ENCODE results near the gene MEGF11. TPM values are rescaled to one million over a fixed set of nuclear protein-coding genes. Genes with fewer than 3 reads are reported as not detected.
A peak's percentile ranks its signal among the peaks of the same experiment; 100 is the strongest.

MEGF11 gene
- total RNA-seq, 1 experiment from 2014 or later = not detected

GRCh38 chr15:65968511-65968910 lies 285.0 kb downstream of the MEGF11 start:
- DNase-seq = no peak
- no peaks in the 10 kb centered on the region for H4K20me1 ChIP-seq (ENCODE audit: insufficient read depth, low read depth, low read length)
- no peak overlapping the region for H3K9ac ChIP-seq (ENCODE audit: low read length)
- H3K4me2 ChIP-seq (ENCODE audit: low read depth, low read length, poor library complexity, severe bottlenecking) = no peak overlapping the region
- H3K4me3 ChIP-seq (ENCODE audit: low read length) = no peak overlapping the region
- no peaks in the 10 kb centered on the region for H3K9me3 ChIP-seq (ENCODE audit: low read length)
- no peaks in the 10 kb centered on the region for H3K9me2 ChIP-seq (replicated peaks; ENCODE audit: insufficient read depth, low read length)
- H3K27ac ChIP-seq (ENCODE audit: low read length) = no peak overlapping the region
- no peaks in the 10 kb centered on the region for H3K79me2 ChIP-seq (ENCODE audit: low read length)
- no peaks in the 10 kb centered on the region for H3K36me3 ChIP-seq (ENCODE audit: insufficient read depth, low read length)
- H3K4me1 ChIP-seq (ENCODE audit: low read length) = 0 out of 2 replicates have a peak, but pooled peaks cover 4% of the 10 kb centered on the region
- H2AFZ ChIP-seq (ENCODE audit: low read length) = no peak overlapping the region
- no peaks in the 10 kb centered on the region for H3K27me3 ChIP-seq (ENCODE audit: low read length)

DNA sequence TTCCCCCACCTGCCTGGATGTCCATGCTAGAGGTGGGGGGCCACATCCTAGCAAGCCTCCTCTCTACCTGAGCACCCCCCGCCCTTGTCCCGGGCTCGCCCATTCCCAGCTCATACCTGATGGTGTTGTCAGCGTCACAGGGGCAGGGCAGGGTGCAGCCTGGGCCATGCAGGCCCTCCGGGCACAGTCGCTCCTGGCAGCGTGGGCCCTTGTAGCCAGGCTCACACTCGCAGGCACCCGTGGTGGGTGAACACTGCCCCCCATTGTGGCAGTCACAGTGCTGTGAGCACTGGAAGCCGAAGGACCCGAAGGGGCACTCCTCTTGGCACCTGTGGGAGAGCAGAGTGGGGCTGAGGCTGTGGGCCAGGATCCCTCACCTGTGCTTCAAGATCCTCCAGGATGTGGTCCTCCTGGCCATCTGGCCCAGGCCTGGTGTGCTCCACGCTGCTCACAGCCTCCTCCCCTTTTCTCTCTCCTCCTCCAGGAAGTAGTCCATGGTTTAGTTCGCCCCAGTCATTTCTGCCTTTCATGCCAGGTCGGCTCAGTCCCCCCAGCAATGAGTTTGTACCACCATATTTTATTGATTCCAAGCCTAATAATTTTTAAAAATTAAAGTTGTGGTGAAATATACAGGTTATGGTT lies 288.6 kb downstream of the MEGF11 start:
- Histone ChIP-seq H4K20me1 (ENCODE audit: insufficient read depth, low read depth, low read length) (no peaks in the 10 kb centered on the region), H3K36me3 (ENCODE audit: insufficient read depth, low read length) (no peaks in the 10 kb centered on the region), H3K4me2 (ENCODE audit: low read depth, low read length, poor library complexity, severe bottlenecking) (no peak overlapping the region), H3K9me3 (ENCODE audit: low read length) (no peaks in the 10 kb centered on the region), H3K4me3 (ENCODE audit: low read length) (no peak overlapping the region), H3K27ac (ENCODE audit: low read length) (no peak overlapping the region), H3K4me1 (ENCODE audit: low read length) (0 out of 2 replicates have a peak, but pooled peaks cover 4% of the 10 kb centered on the region), H3K9me2 (replicated peaks; ENCODE audit: insufficient read depth, low read length) (no peaks in the 10 kb centered on the region), H2AFZ (ENCODE audit: low read length) (no peak overlapping the region), H3K79me2 (ENCODE audit: low read length) (no peaks in the 10 kb centered on the region), H3K9ac (ENCODE audit: low read length) (no peak overlapping the region), H3K27me3 (ENCODE audit: low read length) (no peaks in the 10 kb centered on the region)
- DNase-seq = no peak

GRCh38 chr15:65963911-65964482 lies 289.6 kb downstream of the MEGF11 start:
- DNase-seq = no peak
- no peaks in the 10 kb centered on the region for H3K36me3 ChIP-seq (ENCODE audit: insufficient read depth, low read length)
- no peak overlapping the region for H3K27ac ChIP-seq (ENCODE audit: low read length)
- H3K4me3 ChIP-seq (ENCODE audit: low read length) = no peak overlapping the region
- H3K9me3 ChIP-seq (ENCODE audit: low read length) = no peaks in the 10 kb centered on the region
- H4K20me1 ChIP-seq (ENCODE audit: insufficient read depth, low read depth, low read length) = no peaks in the 10 kb centered on the region
- no peak overlapping the region for H3K9ac ChIP-seq (ENCODE audit: low read length)
- no peaks in the 10 kb centered on the region for H3K79me2 ChIP-seq (ENCODE audit: low read length)
- H3K27me3 ChIP-seq (ENCODE audit: low read length) = no peaks in the 10 kb centered on the region
- no peaks in the 10 kb centered on the region for H3K9me2 ChIP-seq (replicated peaks; ENCODE audit: insufficient read depth, low read length)
- no peak overlapping the region for H2AFZ ChIP-seq (ENCODE audit: low read length)
- H3K4me1 ChIP-seq (ENCODE audit: low read length) = 0 out of 2 replicates have a peak, but pooled peaks cover 4% of the 10 kb centered on the region
- no peak overlapping the region for H3K4me2 ChIP-seq (ENCODE audit: low read depth, low read length, poor library complexity, severe bottlenecking)

GRCh38 chr15:65963358-65963757 lies 290.2 kb downstream of the MEGF11 start:
- no peak overlapping the region for H3K4me2 ChIP-seq (ENCODE audit: low read depth, low read length, poor library complexity, severe bottlenecking)
- no peak overlapping the region for H3K27ac ChIP-seq (ENCODE audit: low read length)
- H3K36me3 ChIP-seq (ENCODE audit: insufficient read depth, low read length) = no peaks in the 10 kb centered on the region
- H3K9ac ChIP-seq (ENCODE audit: low read length) = no peak overlapping the region
- H2AFZ ChIP-seq (ENCODE audit: low read length) = no peak overlapping the region
- H3K4me1 ChIP-seq (ENCODE audit: low read length) = 0 out of 2 replicates have a peak, but pooled peaks cover 4% of the 10 kb centered on the region
- no peak for DNase-seq
- no peaks in the 10 kb centered on the region for H4K20me1 ChIP-seq (ENCODE audit: insufficient read depth, low read depth, low read length)
- no peaks in the 10 kb centered on the region for H3K9me3 ChIP-seq (ENCODE audit: low read length)
- H3K9me2 ChIP-seq (replicated peaks; ENCODE audit: insufficient read depth, low read length) = no peaks in the 10 kb centered on the region
- no peaks in the 10 kb centered on the region for H3K79me2 ChIP-seq (ENCODE audit: low read length)
- no peak overlapping the region for H3K4me3 ChIP-seq (ENCODE audit: low read length)
- H3K27me3 ChIP-seq (ENCODE audit: low read length) = no peaks in the 10 kb centered on the region

- no peak for DNase-seq
- H2AFZ ChIP-seq (ENCODE audit: low read length) = no peak overlapping the region
- H3K27me3 ChIP-seq (ENCODE audit: low read length) = no peaks in the 10 kb centered on the region
- H3K36me3 ChIP-seq (ENCODE audit: insufficient read depth, low read length) = no peaks in the 10 kb centered on the region
- no peak overlapping the region for H3K4me3 ChIP-seq (ENCODE audit: low read length)
- H3K79me2 ChIP-seq (ENCODE audit: low read length) = no peaks in the 10 kb centered on the region
- no peaks in the 10 kb centered on the region for H3K9me2 ChIP-seq (replicated peaks; ENCODE audit: insufficient read depth, low read length)
- 0 out of 2 replicates have a peak, but pooled peaks cover 4% of the 10 kb centered on the region for H3K4me1 ChIP-seq (ENCODE audit: low read length)
- no peak overlapping the region for H3K4me2 ChIP-seq (ENCODE audit: low read depth, low read length, poor library complexity, severe bottlenecking)
- H4K20me1 ChIP-seq (ENCODE audit: insufficient read depth, low read depth, low read length) = no peaks in the 10 kb centered on the region
- no peaks in the 10 kb centered on the region for H3K9me3 ChIP-seq (ENCODE audit: low read length)
- no peak overlapping the region for H3K27ac ChIP-seq (ENCODE audit: low read length)
- no peak overlapping the region for H3K9ac ChIP-seq (ENCODE audit: low read length)
These were observed 291.4 kb downstream of the MEGF11 start for GRCh38 chr15:65962187-65962586.

DNA sequence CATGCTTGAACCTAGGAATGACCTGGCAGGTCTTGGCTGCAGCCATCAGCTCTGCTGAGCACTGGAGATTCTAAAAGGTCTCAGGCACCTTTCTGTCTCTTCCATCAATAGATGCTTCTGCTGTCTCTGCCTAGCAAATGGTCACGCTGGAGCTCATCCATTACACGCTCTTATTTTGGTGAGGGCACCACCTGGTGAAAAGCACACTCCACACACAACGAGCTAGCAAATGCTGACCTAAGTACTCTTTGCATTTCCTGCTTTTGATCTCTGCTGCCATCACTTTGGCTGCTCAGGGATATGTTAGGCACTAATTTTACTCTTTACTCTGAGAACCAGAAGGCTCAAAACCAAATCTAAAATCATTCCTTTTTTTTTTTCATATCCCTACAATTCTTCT lies 293.0 kb downstream of the MEGF11 start:
- Histone ChIP-seq H3K79me2 (ENCODE audit: low read length) (no peaks in the 10 kb centered on the region), H3K4me2 (ENCODE audit: low read depth, low read length, poor library complexity, severe bottlenecking) (no peak overlapping the region), H3K27me3 (ENCODE audit: low read length) (no peaks in the 10 kb centered on the region), H3K9me3 (ENCODE audit: low read length) (no peaks in the 10 kb centered on the region), H3K4me3 (ENCODE audit: low read length) (no peak overlapping the region), H4K20me1 (ENCODE audit: insufficient read depth, low read depth, low read length) (no peaks in the 10 kb centered on the region), H3K4me1 (ENCODE audit: low read length) (0 out of 2 replicates have a peak, but pooled peaks cover 4% of the 10 kb centered on the region), H3K9ac (ENCODE audit: low read length) (no peak overlapping the region), H3K9me2 (replicated peaks; ENCODE audit: insufficient read depth, low read length) (no peaks in the 10 kb centered on the region), H3K36me3 (ENCODE audit: insufficient read depth, low read length) (no peaks in the 10 kb centered on the region), H3K27ac (ENCODE audit: low read length) (no peak overlapping the region), H2AFZ (ENCODE audit: low read length) (no peak overlapping the region)
- peak; percentile 49 for DNase-seq

DNA sequence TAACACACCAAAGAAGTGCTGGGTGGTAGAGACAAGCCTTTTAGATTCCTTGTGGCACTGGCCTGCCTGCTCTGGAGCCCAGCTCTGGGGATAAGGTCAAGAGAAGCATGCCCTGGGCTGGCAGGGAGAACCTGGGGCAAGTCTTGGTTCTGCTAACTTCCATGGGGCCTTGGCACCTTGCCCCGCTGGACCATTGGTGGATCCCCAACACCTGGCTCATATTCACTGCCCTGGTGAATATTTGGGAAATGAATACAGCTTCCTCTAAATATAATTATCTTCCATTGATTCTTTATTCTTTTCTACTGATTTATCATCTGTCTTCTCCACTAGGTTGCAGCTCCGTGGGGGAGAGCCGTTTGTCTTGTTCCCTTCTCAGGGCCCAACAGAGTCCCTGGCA lies 294.7 kb downstream of the MEGF11 start:
- no peaks in the 10 kb centered on the region for H3K9me3 ChIP-seq (ENCODE audit: low read length)
- no peak overlapping the region for H3K4me3 ChIP-seq (ENCODE audit: low read length)
- no peaks in the 10 kb centered on the region for H3K36me3 ChIP-seq (ENCODE audit: insufficient read depth, low read length)
- no peaks in the 10 kb centered on the region for H3K9me2 ChIP-seq (replicated peaks; ENCODE audit: insufficient read depth, low read length)
- no peak for DNase-seq
- peaks cover 3% of the 10 kb centered on the region; the same call in 1 of the 2 replicates for H3K4me1 ChIP-seq (ENCODE audit: low read length)
- no peak overlapping the region for H3K9ac ChIP-seq (ENCODE audit: low read length)
- no peak overlapping the region for H2AFZ ChIP-seq (ENCODE audit: low read length)
- H3K27me3 ChIP-seq (ENCODE audit: low read length) = no peaks in the 10 kb centered on the region
- no peak overlapping the region for H3K27ac ChIP-seq (ENCODE audit: low read length)
- H4K20me1 ChIP-seq (ENCODE audit: insufficient read depth, low read depth, low read length) = no peaks in the 10 kb centered on the region
- H3K4me2 ChIP-seq (ENCODE audit: low read depth, low read length, poor library complexity, severe bottlenecking) = no peak overlapping the region
- H3K79me2 ChIP-seq (ENCODE audit: low read length) = no peaks in the 10 kb centered on the region

DNA sequence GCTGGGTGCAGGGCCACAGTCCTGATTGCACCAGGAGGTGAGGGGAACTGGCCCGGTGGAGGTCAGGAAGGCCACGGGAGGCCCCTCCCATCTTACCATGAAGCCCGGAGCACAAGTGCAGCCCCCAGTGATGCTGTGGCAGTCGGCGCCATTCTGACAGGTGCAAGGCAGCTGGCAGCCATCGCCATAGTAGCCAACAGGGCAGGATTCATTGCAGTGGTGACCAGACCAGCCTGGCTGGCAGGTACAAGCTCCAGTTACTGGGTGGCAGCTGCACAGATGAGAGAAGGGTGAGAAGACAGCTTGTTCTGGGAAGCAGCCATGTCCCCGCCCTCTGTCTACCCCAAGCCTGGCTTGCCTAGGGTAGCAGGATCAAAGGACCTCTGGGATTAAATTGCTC lies 296.1 kb downstream of the MEGF11 start:
- Histone ChIP-seq H3K79me2 (ENCODE audit: low read length) (no peaks in the 10 kb centered on the region), H3K9ac (ENCODE audit: low read length) (no peak overlapping the region), H3K9me2 (replicated peaks; ENCODE audit: insufficient read depth, low read length) (no peaks in the 10 kb centered on the region), H3K27me3 (ENCODE audit: low read length) (no peaks in the 10 kb centered on the region), H4K20me1 (ENCODE audit: insufficient read depth, low read depth, low read length) (no peaks in the 10 kb centered on the region), H3K4me2 (ENCODE audit: low read depth, low read length, poor library complexity, severe bottlenecking) (no peak overlapping the region), H3K4me1 (ENCODE audit: low read length) (peaks cover 3% of the 10 kb centered on the region), H3K36me3 (ENCODE audit: insufficient read depth, low read length) (no peaks in the 10 kb centered on the region), H3K9me3 (ENCODE audit: low read length) (no peaks in the 10 kb centered on the region), H3K27ac (ENCODE audit: low read length) (no peak overlapping the region), H3K4me3 (ENCODE audit: low read length) (no peak overlapping the region), H2AFZ (ENCODE audit: low read length) (no peak overlapping the region)
- DNase-seq = no peak

Measured in Karpas-422 (cell line).